ENCODE data around the gene ARHGEF38.

GRCh38 chr4:105714071-105714521 lies 161.7 kb downstream of the ARHGEF38 start:
- TF ChIP-seq POLR2AphosphoS5 (IDR thresholded peaks at IDR 0.05; ENCODE audit: borderline replicate concordance, low read depth, low read length) (no peak), EZH2 (IDR thresholded peaks at IDR 0.05) (no peak), FOXP2 (optimal IDR thresholded peaks at IDR 0.05; ENCODE audit: control extremely low read depth, extremely low read length, insufficient read depth) (no peak)
